Trophoblast cell (in vitro differentiated cells and primary cell): ENCODE data around the gene SLC25A53.
"Not testable (repeated sequence)": the region's sequence is repeated elsewhere in the genome, so short reads cannot be mapped to it uniquely, and the experiment has no call there.

ENCODE experiments used
- DNase-seq, 2 donors: peaks; one replicate each; pipeline ENCODE4 v3.0.0-alpha.2; 2016
- H2AFZ ChIP-seq: 2 replicates; pipeline ENCODE4 v1.6.1; 2013; ENCODE audit warnings: low read length, moderate library complexity, mild to moderate bottlenecking; ENCODE audit not compliant: insufficient read depth, poor library complexity
- H2AK5ac ChIP-seq: 2 replicates; pipeline ENCODE4 v1.6.1; 2013; ENCODE audit warnings: mild to moderate bottlenecking, low read length
- H2BK120ac ChIP-seq: 2 replicates; pipeline ENCODE4 v1.6.1; 2013; ENCODE audit warnings: low read length, mild to moderate bottlenecking, moderate library complexity; ENCODE audit not compliant: insufficient read depth, poor library complexity
- H2BK12ac ChIP-seq: 2 replicates; pipeline ENCODE4 v1.6.1; 2013; ENCODE audit warnings: mild to moderate bottlenecking, low read length, moderate library complexity
- H2BK5ac ChIP-seq: 2 replicates; pipeline ENCODE4 v1.6.1; 2013; ENCODE audit warnings: low read length, low read depth, moderate library complexity, mild to moderate bottlenecking; ENCODE audit not compliant: poor library complexity
- H3K14ac ChIP-seq: 2 replicates; pipeline ENCODE4 v1.6.1; 2013; ENCODE audit warnings: mild to moderate bottlenecking, low read length
- H3K18ac ChIP-seq: 2 replicates; pipeline ENCODE4 v1.6.1; 2013; ENCODE audit warnings: mild to moderate bottlenecking, low read length
- H3K23ac ChIP-seq: 2 replicates; pipeline ENCODE4 v1.6.1; 2013; ENCODE audit warnings: low read length
- H3K27ac ChIP-seq: 2 replicates; pipeline ENCODE4 v1.5.1; 2013; ENCODE audit warnings: low read depth, mild to moderate bottlenecking, inconsistent platforms, low read length, moderate library complexity
- H3K27me3 ChIP-seq: 2 replicates; pipeline ENCODE4 v1.6.1; 2013; ENCODE audit warnings: inconsistent platforms, mild to moderate bottlenecking, low read length, moderate library complexity; ENCODE audit not compliant: insufficient read depth
- H3K36me3 ChIP-seq, 2 experiments: 1 replicate in 1 of 2; 2 replicates in 1 of 2; pipeline ENCODE4 v1.6.1; 2013; ENCODE audit warnings: low read length in 2 of 2, mild to moderate bottlenecking in 2 of 2, moderate library complexity in 1 of 2; ENCODE audit not compliant: insufficient read depth in 2 of 2, control insufficient read depth in 1 of 2
- H3K4ac ChIP-seq: 2 replicates; pipeline ENCODE4 v1.6.1; 2013; ENCODE audit warnings: low read depth, mild to moderate bottlenecking, low read length, moderate library complexity
- H3K4me1 ChIP-seq, 2 experiments: 1 replicate in 1 of 2; 2 replicates in 1 of 2; pipeline ENCODE4 v1.6.1; 2013; ENCODE audit warnings: low read length in 2 of 2, mild to moderate bottlenecking in 2 of 2, moderate library complexity in 1 of 2; ENCODE audit not compliant: insufficient read depth in 2 of 2, control insufficient read depth in 1 of 2
- H3K4me2 ChIP-seq: 2 replicates; pipeline ENCODE4 v1.6.1; 2013; ENCODE audit warnings: inconsistent platforms, mild to moderate bottlenecking, low read length, moderate library complexity
- H3K4me3 ChIP-seq: 2 replicates; pipeline ENCODE4 v1.5.1; 2013; ENCODE audit warnings: mild to moderate bottlenecking, low read depth, low read length, inconsistent platforms
- H3K79me1 ChIP-seq: one replicate; pipeline ENCODE4 v1.6.1; 2013; ENCODE audit warnings: low read length
- H3K79me2 ChIP-seq: 2 replicates; pipeline ENCODE4 v1.6.1; 2013; ENCODE audit warnings: low read length, mild to moderate bottlenecking; ENCODE audit not compliant: control insufficient read depth, insufficient read depth, poor library complexity
- H3K9ac ChIP-seq: 2 replicates; pipeline ENCODE4 v1.6.1; 2013; ENCODE audit warnings: mild to moderate bottlenecking, low read length
- H3K9me3 ChIP-seq: 2 replicates; pipeline ENCODE4 v1.6.1; 2013; ENCODE audit warnings: low read depth, mild to moderate bottlenecking, control low read depth, inconsistent platforms, low read length; ENCODE audit not compliant: insufficient read depth
- H4K12ac ChIP-seq: 2 replicates; pipeline ENCODE4 v1.6.1; 2013; ENCODE audit warnings: low read depth, mild to moderate bottlenecking, low read length, moderate library complexity
- H4K8ac ChIP-seq: 2 replicates; pipeline ENCODE4 v1.6.1; 2013; ENCODE audit warnings: low read depth, mild to moderate bottlenecking, low read length, moderate library complexity
- H4K91ac ChIP-seq: one replicate; pipeline ENCODE4 v1.6.1; 2013; ENCODE audit warnings: low read depth, mild to moderate bottlenecking, low read length, moderate library complexity
- WGBS: extraction: QIAGEN DNeasy Blood & Tissue Kit; methylation state at CpG from one replicate; pipeline ENCODE4 v1.1.7; 2013; ENCODE audit warnings: missing lambda C conversion rate; ENCODE audit not compliant: insufficient read length, insufficient coverage; ENCODE audit errors: extremely low coverage; 5-methylcytosine and 5-hydroxymethylcytosine counted together

The SLC25A53 gene

GRCh38 chrX:104054956-104055355 is 101.9 kb downstream of the SLC25A53 start:
- not testable (repeated sequence) for H4K8ac ChIP-seq, H2BK5ac ChIP-seq, H3K4me2 ChIP-seq, H3K4ac ChIP-seq, H2BK12ac ChIP-seq, H3K18ac ChIP-seq, H4K12ac ChIP-seq, H3K27me3 ChIP-seq, H3K4me1 ChIP-seq, H3K27ac ChIP-seq, H3K9ac ChIP-seq, H3K9me3 ChIP-seq, H2BK120ac ChIP-seq, H3K14ac ChIP-seq, H3K79me1 ChIP-seq, H2AFZ ChIP-seq, H3K79me2 ChIP-seq, DNase-seq, H3K4me3 ChIP-seq, H3K23ac ChIP-seq, H3K36me3 ChIP-seq, H4K91ac ChIP-seq, H2AK5ac ChIP-seq
- no CpG with 5 or more reads among the region's 13 CpGs for WGBS
